ENCODE measurements around the gene ORMDL2.

Gene ORMDL2

GRCh38 chr12:55823419-55823818, 5.6 kb downstream of the ORMDL2 start:
- H3K27ac ChIP-seq = no peak overlapping the region
- H4K20me1 ChIP-seq (ENCODE audit: insufficient read depth) = no peaks in the 10 kb centered on the region
- no peak overlapping the region for H3K4me2 ChIP-seq

GRCh38 chr12:55824726-55825125, 6.9 kb downstream of the ORMDL2 start:
- Histone ChIP-seq H3K27me3 (ENCODE audit: insufficient read depth, low read depth) (no peaks in the 10 kb centered on the region), H3K79me2 (ENCODE audit: insufficient read depth, low read depth) (peaks cover 39% of the 10 kb centered on the region), H4K20me1 (ENCODE audit: insufficient read depth) (no peaks in the 10 kb centered on the region), H3K36me3 (ENCODE audit: insufficient read depth) (peaks cover 26% of the 10 kb centered on the region; the same call in 1 of the 2 replicates), H3K4me2 (no peak overlapping the region), H2AFZ (ENCODE audit: low read depth) (no peak overlapping the region), H3K27ac (no peak overlapping the region), H3K4me3 (IDR thresholded peaks at IDR 0.05; ENCODE audit: insufficient read depth, low read depth, low read length) (no peak overlapping the region), H3K9ac (no peak overlapping the region), H3K4me1 (ENCODE audit: low read depth, poor library complexity, severe bottlenecking) (peaks cover 41% of the 10 kb centered on the region)
- no peak for TF ChIP-seq CTCF (conservative IDR thresholded peaks at IDR 0.05; ENCODE audit: low read depth, low read length)

More at GRCh38 chr12:55823419-55823818, 5.6 kb downstream of the ORMDL2 start:
- TF ChIP-seq CTCF (conservative IDR thresholded peaks at IDR 0.05; ENCODE audit: low read depth, low read length) = no peak
- H3K9ac ChIP-seq = no peak overlapping the region
- H3K79me2 ChIP-seq (ENCODE audit: insufficient read depth, low read depth) = peaks cover 44% of the 10 kb centered on the region
- H3K4me3 ChIP-seq (IDR thresholded peaks at IDR 0.05; ENCODE audit: insufficient read depth, low read depth, low read length) = no peak overlapping the region
- peaks cover 45% of the 10 kb centered on the region for H3K4me1 ChIP-seq (ENCODE audit: low read depth, poor library complexity, severe bottlenecking)
- peaks cover 32% of the 10 kb centered on the region; the same call in 1 of the 2 replicates for H3K36me3 ChIP-seq (ENCODE audit: insufficient read depth)
- H2AFZ ChIP-seq (ENCODE audit: low read depth) = no peak overlapping the region
- H3K27me3 ChIP-seq (ENCODE audit: insufficient read depth, low read depth) = no peaks in the 10 kb centered on the region

GRCh38 chr12:55827806-55828205, 10.0 kb downstream of the ORMDL2 start:
- peak overlapping the region; percentile 83; the same call in 1 of the 2 replicates for H3K4me2 ChIP-seq
- no peak overlapping the region for H2AFZ ChIP-seq (ENCODE audit: low read depth)
- TF ChIP-seq CTCF (conservative IDR thresholded peaks at IDR 0.05; ENCODE audit: low read depth, low read length) = no peak
- H3K36me3 ChIP-seq (ENCODE audit: insufficient read depth) = peaks cover 10% of the 10 kb centered on the region; the same call in 1 of the 2 replicates
- no peaks in the 10 kb centered on the region for H3K27me3 ChIP-seq (ENCODE audit: insufficient read depth, low read depth)
- no peaks in the 10 kb centered on the region for H4K20me1 ChIP-seq (ENCODE audit: insufficient read depth)
- H3K79me2 ChIP-seq (ENCODE audit: insufficient read depth, low read depth) = peaks cover 30% of the 10 kb centered on the region
- no peak overlapping the region for H3K4me3 ChIP-seq (IDR thresholded peaks at IDR 0.05; ENCODE audit: insufficient read depth, low read depth, low read length)
- no peak overlapping the region for H3K9ac ChIP-seq
- no peak overlapping the region for H3K27ac ChIP-seq
- H3K4me1 ChIP-seq (ENCODE audit: low read depth, poor library complexity, severe bottlenecking) = peaks cover 47% of the 10 kb centered on the region

- Histone ChIP-seq H3K27me3 (ENCODE audit: insufficient read depth, low read depth) (no peaks in the 10 kb centered on the region), H3K27ac (no peak overlapping the region), H3K4me3 (IDR thresholded peaks at IDR 0.05; ENCODE audit: insufficient read depth, low read depth, low read length) (peak overlapping the region; percentile 45), H3K79me2 (ENCODE audit: insufficient read depth, low read depth) (peaks cover 30% of the 10 kb centered on the region), H3K9ac (no peak overlapping the region; the same call in 1 of the 2 replicates), H3K4me2 (peak overlapping the region; percentile 83), H3K36me3 (ENCODE audit: insufficient read depth) (peaks cover 7% of the 10 kb centered on the region; the same call in 1 of the 2 replicates), H3K4me1 (ENCODE audit: low read depth, poor library complexity, severe bottlenecking) (peaks cover 47% of the 10 kb centered on the region), H4K20me1 (ENCODE audit: insufficient read depth) (no peaks in the 10 kb centered on the region), H2AFZ (ENCODE audit: low read depth) (no peak overlapping the region; the same call in 1 of the 2 replicates)
- no peak for TF ChIP-seq CTCF (conservative IDR thresholded peaks at IDR 0.05; ENCODE audit: low read depth, low read length)
Observed at GRCh38 chr12:55828357-55828756, 10.5 kb downstream of the ORMDL2 start.

Measured in KMS-11 (cell line).